B cell (primary cell): ENCODE measurements around the gene SPACA6.
A peak's percentile ranks its signal among the peaks of the same experiment; 100 is the strongest.

Source experiments
- EZH2 ChIP-seq: IDR thresholded peaks from 2 replicates; pipeline ENCODE4 v1.6.1; 2012; ENCODE audit warnings: borderline replicate concordance, low read depth, mild to moderate bottlenecking, moderate library complexity, low read length; ENCODE audit not compliant: insufficient read depth, poor library complexity, severe bottlenecking
- TF ChIP-seq, protein P1 (sequence below): fragments of 200-600 bp; IDR thresholded peaks from one replicate; pipeline ENCODE4 v1.8.0; 2022; ENCODE audit warnings: antibody characterized with exemption, mild to moderate bottlenecking

DNA sequence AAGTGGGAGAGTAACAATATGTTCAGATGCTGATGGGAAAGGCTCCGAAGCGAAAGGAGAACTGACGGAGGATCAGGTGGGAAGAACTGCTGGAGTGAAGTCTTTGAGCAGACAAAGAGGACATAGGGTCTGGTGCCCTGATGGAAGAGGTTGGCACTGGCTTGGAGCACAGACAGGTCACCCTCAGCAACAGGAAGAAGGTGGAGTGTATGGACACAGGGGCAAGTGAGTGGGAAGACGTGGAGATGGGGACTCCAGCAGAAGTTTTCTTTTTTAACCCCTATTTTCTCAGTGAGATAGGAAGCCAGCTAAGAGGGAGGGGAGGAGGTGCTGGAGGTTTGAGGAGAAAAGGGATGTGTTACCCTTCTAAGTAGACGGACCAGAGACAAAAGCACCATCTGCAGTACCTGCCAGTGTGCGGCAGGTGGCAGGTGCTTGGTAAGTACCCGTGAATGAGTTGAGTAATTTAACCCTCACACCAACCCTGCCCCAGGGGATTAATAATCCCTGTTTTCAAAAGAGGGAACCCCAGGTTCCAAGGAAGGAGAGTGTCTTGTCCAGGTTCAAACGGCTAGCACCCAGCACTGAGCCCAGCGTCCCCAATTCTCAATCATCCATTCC lies 19.4 kb downstream of the SPACA6 start:
- TF ChIP-seq, protein P1, sequence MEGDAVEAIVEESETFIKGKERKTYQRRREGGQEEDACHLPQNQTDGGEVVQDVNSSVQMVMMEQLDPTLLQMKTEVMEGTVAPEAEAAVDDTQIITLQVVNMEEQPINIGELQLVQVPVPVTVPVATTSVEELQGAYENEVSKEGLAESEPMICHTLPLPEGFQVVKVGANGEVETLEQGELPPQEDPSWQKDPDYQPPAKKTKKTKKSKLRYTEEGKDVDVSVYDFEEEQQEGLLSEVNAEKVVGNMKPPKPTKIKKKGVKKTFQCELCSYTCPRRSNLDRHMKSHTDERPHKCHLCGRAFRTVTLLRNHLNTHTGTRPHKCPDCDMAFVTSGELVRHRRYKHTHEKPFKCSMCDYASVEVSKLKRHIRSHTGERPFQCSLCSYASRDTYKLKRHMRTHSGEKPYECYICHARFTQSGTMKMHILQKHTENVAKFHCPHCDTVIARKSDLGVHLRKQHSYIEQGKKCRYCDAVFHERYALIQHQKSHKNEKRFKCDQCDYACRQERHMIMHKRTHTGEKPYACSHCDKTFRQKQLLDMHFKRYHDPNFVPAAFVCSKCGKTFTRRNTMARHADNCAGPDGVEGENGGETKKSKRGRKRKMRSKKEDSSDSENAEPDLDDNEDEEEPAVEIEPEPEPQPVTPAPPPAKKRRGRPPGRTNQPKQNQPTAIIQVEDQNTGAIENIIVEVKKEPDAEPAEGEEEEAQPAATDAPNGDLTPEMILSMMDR, result peak; percentile 42
- TF ChIP-seq EZH2, result no peak
